Esophagus muscularis mucosa (tissue), 4 donors: ENCODE measurements around the gene DOK7. TPM values are rescaled to one million over a fixed set of nuclear protein-coding genes. Genes with fewer than 3 reads are reported as not detected.

Experiments used
- DNase-seq: peaks from one replicate; pipeline ENCODE4 v3.0.0-alpha.2; 2017; ENCODE audit errors: extremely low spot score
- H3K27ac ChIP-seq, 4 donors: fragments of 200-600 bp; sonication (generic); replicated peaks in 1 of 4; 1 replicate in 3 of 4; 2 replicates in 1 of 4; pipeline ENCODE4 v1.5.1; 2016 to 2019; ENCODE audit warnings: mild to moderate bottlenecking in 1 of 4
- H3K27me3 ChIP-seq, 4 donors: fragments of 200-600 bp; sonication (generic); one replicate each; pipeline versions ENCODE4 v1.5.1 to v1.6.0; 2016 to 2019
- H3K36me3 ChIP-seq, 4 donors: fragments of 200-600 bp; sonication (generic); one replicate each; pipeline ENCODE4 v1.5.1; 2016 to 2019
- H3K4me1 ChIP-seq, 4 donors: fragments of 200-600 bp; sonication (generic); one replicate each; pipeline ENCODE4 v1.5.1; 2016 to 2019
- H3K4me3 ChIP-seq, 4 donors: fragments of 200-600 bp; sonication (generic); 1 replicate in 2 of 4; 2 replicates in 2 of 4; pipeline ENCODE4 v1.5.1; 2016 to 2019; ENCODE audit warnings: mild to moderate bottlenecking in 4 of 4, moderate library complexity in 1 of 4
- H3K9me3 ChIP-seq, 4 donors: fragments of 200-600 bp; sonication (generic); 1 replicate in 3 of 4; 2 replicates in 1 of 4; pipeline ENCODE4 v1.5.1; 2016 to 2019
- CTCF ChIP-seq, 3 experiments: fragments of 200-600 bp in 2 of 3; fragments of 450-650 bp in 1 of 3; sonication (generic) in 2 of 3; IDR thresholded peaks; one replicate each; pipeline ENCODE4 v1.5.1; 2017 to 2019; ENCODE audit warnings: antibody characterized with exemption in 3 of 3, mild to moderate bottlenecking in 2 of 3, moderate library complexity in 1 of 3
- EP300 ChIP-seq: sonication (generic); formaldehyde crosslinking; IDR thresholded peaks from one replicate; pipeline ENCODE4 v1.6.1; 2017; ENCODE audit warnings: antibody characterized with exemption
- POLR2A ChIP-seq: fragments of 450-650 bp; IDR thresholded peaks from one replicate; pipeline ENCODE4 v1.6.1; 2017; ENCODE audit warnings: antibody characterized with exemption, moderate library complexity, mild to moderate bottlenecking, low read depth
- POLR2AphosphoS5 ChIP-seq, 2 donors: sonication (generic); formaldehyde crosslinking; IDR thresholded peaks; one replicate each; pipeline ENCODE4 v1.6.1; 2017; ENCODE audit warnings: antibody characterized with exemption in 2 of 2
- WGBS: methylation state at CpG from one replicate; pipeline ENCODE4 v1.1.5; 2018; 5-methylcytosine and 5-hydroxymethylcytosine counted together
- intact Hi-C: fragments of 100-400 bp; cut with DNase I; formaldehyde crosslinking; loops from one replicate; pipeline ENCODE4 v1.15.1; 2023
- total RNA-seq, 4 donors: library from RNA; depleted of rRNA; stranded (reverse); fragments of >200 nt; gene quantifications; one replicate each; pipeline versions ENCODE4 v1.1.0 to v1.2.1, GENCODE V29; 2016

The DOK7 gene
- total RNA-seq, 4 donors from 2014 or later: 0.50 to 1.7 (median 1.4) TPM

GRCh38 chr4:3497095-3497494, 34.0 kb downstream of the DOK7 start:
- H3K27me3 ChIP-seq: peaks cover 0 to 52% (median 2%) of the 10 kb centered on the region in 4 donors
- TF ChIP-seq POLR2A: no peak
- no peak for TF ChIP-seq POLR2AphosphoS5 (IDR thresholded peaks at IDR 0.05)
- no peak for TF ChIP-seq CTCF (IDR thresholded peaks at IDR 0.05)
- TF ChIP-seq EP300: no peak
- DNase-seq: no peak
- H3K4me1 ChIP-seq: peaks cover 6 to 15% (median 11%) of the 10 kb centered on the region in 4 donors
- intact Hi-C loops: no loop called here
- H3K27ac ChIP-seq: no peak overlapping the region
- no peaks in the 10 kb centered on the region for H3K9me3 ChIP-seq
- H3K4me3 ChIP-seq: no peak overlapping the region
- peaks cover 5 to 28% (median 20%) of the 10 kb centered on the region in 4 donors for H3K36me3 ChIP-seq
- 78% methylated on average over 6 of the region's 6 CpGs for WGBS

DNA sequence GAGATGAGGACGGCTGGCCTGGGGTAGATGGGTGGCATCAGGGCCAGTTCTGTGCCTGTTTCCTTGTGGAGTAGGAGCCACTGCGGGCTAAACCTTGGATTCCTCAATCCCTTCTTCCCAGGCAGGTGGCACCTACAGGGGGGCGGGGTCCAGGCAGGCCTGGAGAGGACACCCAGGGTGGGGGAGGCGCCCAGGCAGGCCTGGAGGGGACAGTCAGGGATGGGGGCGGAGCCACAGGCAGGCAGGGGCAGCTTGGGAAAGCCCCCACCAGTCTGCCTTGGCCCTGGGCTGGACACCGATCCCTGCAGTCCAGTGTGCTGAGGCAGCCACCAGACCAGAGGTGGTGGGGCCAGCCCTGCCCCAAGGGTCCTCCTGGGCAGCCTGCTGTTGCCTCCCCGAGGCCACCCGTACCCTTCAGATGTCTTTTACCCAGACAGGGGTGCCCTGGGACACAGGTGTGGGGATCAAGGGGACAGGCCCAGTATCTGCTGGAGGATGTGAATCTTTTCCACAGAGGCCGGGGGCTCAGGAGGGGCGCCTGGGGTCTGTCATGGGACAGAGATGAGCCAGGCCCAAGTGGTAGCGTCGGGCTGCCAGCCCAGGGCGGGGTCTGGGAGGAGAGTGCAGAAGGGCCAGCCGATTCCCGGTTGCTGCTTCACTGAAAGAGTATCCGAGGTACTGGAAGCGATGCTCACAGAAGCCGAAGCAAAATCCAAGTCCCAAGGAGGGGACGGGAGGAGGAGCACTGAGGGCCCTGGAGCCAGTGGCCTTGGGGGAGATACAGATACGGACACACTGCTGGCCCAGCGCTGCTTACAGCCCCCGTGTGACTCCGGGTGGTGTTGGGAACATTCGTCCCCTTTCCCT, 34.6 kb downstream of the DOK7 start:
- H3K4me1 ChIP-seq: peaks cover 8 to 19% (median 14%) of the 10 kb centered on the region in 4 donors
- H3K36me3 ChIP-seq: peaks cover 5 to 35% (median 22%) of the 10 kb centered on the region in 4 donors
- no peaks in the 10 kb centered on the region for H3K9me3 ChIP-seq
- peaks cover 0 to 46% (median 2%) of the 10 kb centered on the region in 4 donors for H3K27me3 ChIP-seq
- 67% methylated on average over 14 of the region's 24 CpGs for WGBS
- no peak overlapping the region for H3K27ac ChIP-seq
- DNase-seq: no peak
- intact Hi-C loops: no loop called here
- TF ChIP-seq EP300 (no peak), CTCF (IDR thresholded peaks at IDR 0.05) (no peak), POLR2A (no peak), POLR2AphosphoS5 (IDR thresholded peaks at IDR 0.05) (no peak)
- H3K4me3 ChIP-seq: no peak overlapping the region

GRCh38 chr4:3498407-3498806, 35.3 kb downstream of the DOK7 start:
- Histone ChIP-seq H3K4me3 (no peak overlapping the region), H3K9me3 (no peaks in the 10 kb centered on the region), H3K36me3 (peaks cover 10 to 41% (median 25%) of the 10 kb centered on the region in 4 donors), H3K27ac (no peak overlapping the region), H3K4me1 (peaks cover 13 to 19% (median 19%) of the 10 kb centered on the region in 4 donors), H3K27me3 (peaks cover 0 to 39% (median 2%) of the 10 kb centered on the region in 4 donors)
- no peak for DNase-seq
- no peak for TF ChIP-seq POLR2AphosphoS5 (IDR thresholded peaks at IDR 0.05)
- no peak for TF ChIP-seq CTCF (IDR thresholded peaks at IDR 0.05)
- TF ChIP-seq POLR2A: no peak
- no peak for TF ChIP-seq EP300
- 76% methylated on average over 9 of the region's 11 CpGs for WGBS
- intact Hi-C loops: no loop called here

DNA sequence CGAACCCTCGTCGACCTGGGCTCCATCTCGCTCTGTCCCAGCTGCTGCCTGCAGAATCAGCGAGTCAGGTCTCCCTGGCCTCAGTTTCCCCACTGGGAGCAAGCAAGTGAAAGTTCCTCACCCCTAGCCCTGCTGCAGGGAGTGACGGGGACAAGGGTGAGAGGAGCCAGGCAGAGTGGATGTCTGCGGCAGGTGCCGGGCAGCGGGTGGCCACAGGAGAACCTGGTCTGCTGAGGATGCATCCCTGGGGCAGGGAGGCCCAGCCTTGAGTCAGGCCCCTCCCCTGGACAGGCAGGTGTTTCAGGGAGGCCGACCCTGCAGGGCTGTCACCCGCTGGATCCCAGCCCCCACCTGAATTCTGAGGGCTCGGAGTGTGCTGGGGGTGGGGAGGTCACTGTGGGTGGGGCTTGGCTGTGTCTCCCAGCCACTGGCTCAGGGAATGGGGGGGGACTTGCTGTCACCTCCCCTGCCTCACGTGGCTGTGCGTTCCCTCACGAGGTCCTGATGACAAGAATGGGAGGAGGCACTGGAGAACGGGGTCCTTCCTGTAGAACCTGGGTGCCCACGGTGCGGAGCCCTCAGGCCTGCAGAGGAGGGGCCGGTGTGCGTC, 35.9 kb downstream of the DOK7 start:
- Histone ChIP-seq H3K4me3 (no peak overlapping the region), H3K36me3 (peaks cover 10 to 47% (median 25%) of the 10 kb centered on the region in 4 donors), H3K9me3 (no peaks in the 10 kb centered on the region), H3K4me1 (peaks cover 13 to 21% (median 19%) of the 10 kb centered on the region in 4 donors), H3K27ac (no peak overlapping the region), H3K27me3 (peaks cover 0 to 33% (median 2%) of the 10 kb centered on the region in 4 donors)
- intact Hi-C loops: no loop called here
- 77% methylated on average over 6 of the region's 20 CpGs for WGBS
- no peak for DNase-seq
- TF ChIP-seq POLR2AphosphoS5 (IDR thresholded peaks at IDR 0.05): no peak

- no peak overlapping the region for H3K4me3 ChIP-seq
- 92% methylated on average over 12 of the region's 12 CpGs for WGBS
- H3K27ac ChIP-seq: no peak overlapping the region
- no peaks in the 10 kb centered on the region for H3K9me3 ChIP-seq
- no peak for DNase-seq
- peaks cover 10 to 52% (median 25%) of the 10 kb centered on the region in 4 donors for H3K36me3 ChIP-seq
- TF ChIP-seq POLR2A (no peak), CTCF (IDR thresholded peaks at IDR 0.05) (no peak), EP300 (no peak), POLR2AphosphoS5 (IDR thresholded peaks at IDR 0.05) (no peak)
- H3K27me3 ChIP-seq: peaks cover 0 to 26% (median 2%) of the 10 kb centered on the region in 4 donors
- intact Hi-C loops: no loop called here
- H3K4me1 ChIP-seq: peaks cover 12 to 17% (median 14%) of the 10 kb centered on the region in 4 donors
These were observed 36.6 kb downstream of the DOK7 start for GRCh38 chr4:3499710-3500109.
